Activated naive CD4-positive, alpha-beta T cell treated with anti-CD3 and anti-CD28 coated beads, Interleukin-2, amount 10 ng/mL, durations not matched to agents 7 days and 5 days (primary cell): Measurements from ENCODE around the gene RCBTB2.
"Not testable (repeated sequence)": the region's sequence is repeated elsewhere in the genome, so short reads cannot be mapped to it uniquely, and the experiment has no call there.

Source experiments
- CTCF ChIA-PET: fragments of 350-600 bp; sonication (Branson Sonifier 250); formaldehyde crosslinking; loops from one replicate; lab custom pipeline; 2021; ENCODE audit warnings: antibody characterized with exemption; lab: Charles Lee
- DNase-seq: peaks from one replicate; pipeline ENCODE4 v3.0.0-alpha.2; 2020
- H3K27ac Mint-ChIP-seq: one replicate; pipeline ENCODE4 v1.8.0; 2021; ENCODE audit warnings: mild to moderate bottlenecking, moderate library complexity, mixed read lengths
- H3K27me3 Mint-ChIP-seq: one replicate; pipeline ENCODE4 v1.8.0; 2021; ENCODE audit warnings: mild to moderate bottlenecking, mixed read lengths
- H3K36me3 Mint-ChIP-seq: one replicate; pipeline ENCODE4 v1.8.0; 2021; ENCODE audit warnings: mixed read lengths
- H3K4me1 Mint-ChIP-seq: one replicate; pipeline ENCODE4 v1.8.0; 2021; ENCODE audit warnings: mixed read lengths
- H3K4me3 Mint-ChIP-seq: one replicate; pipeline ENCODE4 v1.8.0; 2021; ENCODE audit warnings: mild to moderate bottlenecking, moderate library complexity, mixed read lengths
- H3K9me3 Mint-ChIP-seq: one replicate; pipeline ENCODE4 v1.8.0; 2021; ENCODE audit warnings: mixed read lengths

The RCBTB2 gene

GRCh38 chr13:48532506-48533499 lies at the start of gene RCBTB2:
RCBTB2 (minus strand) TSS chr13:48533080; CDS start chr13:48521939, 11,141 bp downstream.
- H3K4me1 Mint-ChIP-seq: peaks cover 47% of the 10 kb centered on the region
- H3K4me3 Mint-ChIP-seq: peak within 1 kb of the TSS; percentile 86
- peaks cover 6% of the 10 kb centered on the region for H3K27me3 Mint-ChIP-seq
- H3K27ac Mint-ChIP-seq: peak within 1 kb of the TSS; percentile 98
- CTCF ChIA-PET: interaction anchor here (0.5 to 1.6 kb wide), 6 partner anchors 20 to 134 kb away, joined by 3 to 9 read pairs (median 4); no protein-coding TSS in a partner anchor
- peaks cover 27% of the 10 kb centered on the region for H3K36me3 Mint-ChIP-seq
- peak; percentile 99 for DNase-seq
- peaks cover 16% of the 10 kb centered on the region for H3K9me3 Mint-ChIP-seq

GRCh38 chr13:48582084-48582483 lies 49.2 kb upstream of the RCBTB2 start:
- CTCF ChIA-PET: interaction anchor here (0.9 to 6.0 kb wide), 11 partner anchors 9 to 503 kb away, joined by 3 to 106 read pairs (median 4); no protein-coding TSS in a partner anchor
- Mint-ChIP-seq H3K4me3 (no peak overlapping the region), H3K36me3 (peaks cover 6% of the 10 kb centered on the region), H3K9me3 (no peaks in the 10 kb centered on the region), H3K4me1 (peaks cover 46% of the 10 kb centered on the region), H3K27me3 (peaks cover 47% of the 10 kb centered on the region), H3K27ac (no peak overlapping the region)
- no peak for DNase-seq

- Mint-ChIP-seq H3K4me3 (no peak overlapping the region), H3K27me3 (peaks cover 47% of the 10 kb centered on the region), H3K9me3 (no peaks in the 10 kb centered on the region), H3K4me1 (peaks cover 44% of the 10 kb centered on the region), H3K27ac (no peak overlapping the region), H3K36me3 (peaks cover 2% of the 10 kb centered on the region)
- DNase-seq: no peak
- CTCF ChIA-PET: interaction anchor here (0.6 to 6.0 kb wide), 26 partner anchors 8 to 503 kb away, joined by 3 to 106 read pairs (median 4); partner anchors contain the start of gene RCBTB2
These were observed 48.0 kb upstream of the RCBTB2 start for GRCh38 chr13:48580896-48581295.

GRCh38 chr13:48580185-48580803 lies 47.4 kb upstream of the RCBTB2 start:
- peaks cover 45% of the 10 kb centered on the region for H3K27me3 Mint-ChIP-seq
- CTCF ChIA-PET: interaction anchor here (0.6 to 6.0 kb wide), 40 partner anchors 9 to 502 kb away, joined by 3 to 106 read pairs (median 4); partner anchors contain the start of genes ITM2B and RCBTB2
- H3K4me3 Mint-ChIP-seq: no peak overlapping the region
- peaks cover 1% of the 10 kb centered on the region for H3K9me3 Mint-ChIP-seq
- no peak overlapping the region for H3K27ac Mint-ChIP-seq
- peaks cover 42% of the 10 kb centered on the region for H3K4me1 Mint-ChIP-seq
- peak; percentile 82 for DNase-seq
- peaks cover 4% of the 10 kb centered on the region for H3K36me3 Mint-ChIP-seq

GRCh38 chr13:48579919-48580180 lies 47.0 kb upstream of the RCBTB2 start:
- not testable (repeated sequence) for H3K4me3 Mint-ChIP-seq, H3K9me3 Mint-ChIP-seq, DNase-seq, H3K36me3 Mint-ChIP-seq, H3K27ac Mint-ChIP-seq
- H3K4me1 Mint-ChIP-seq: peaks cover 44% of the 10 kb centered on the region
- H3K27me3 Mint-ChIP-seq: peaks cover 40% of the 10 kb centered on the region
- CTCF ChIA-PET: interaction anchor here (0.7 to 6.0 kb wide), 36 partner anchors 9 to 502 kb away, joined by 3 to 106 read pairs (median 4); partner anchors contain the start of genes ITM2B and RCBTB2

GRCh38 chr13:48579165-48579918 lies 46.5 kb upstream of the RCBTB2 start:
- H3K27me3 Mint-ChIP-seq: peaks cover 36% of the 10 kb centered on the region
- H3K36me3 Mint-ChIP-seq: peaks cover 5% of the 10 kb centered on the region
- H3K9me3 Mint-ChIP-seq: peaks cover 4% of the 10 kb centered on the region
- H3K27ac Mint-ChIP-seq: no peak overlapping the region
- CTCF ChIA-PET: interaction anchor here (0.7 to 6.0 kb wide), 35 partner anchors 8 to 501 kb away, joined by 3 to 106 read pairs (median 4); partner anchors contain the start of genes ITM2B and RCBTB2
- H3K4me1 Mint-ChIP-seq: peaks cover 45% of the 10 kb centered on the region
- no peak overlapping the region for H3K4me3 Mint-ChIP-seq
- no peak for DNase-seq

GRCh38 chr13:48578516-48579164 lies 45.8 kb upstream of the RCBTB2 start:
- CTCF ChIA-PET: interaction anchor here (0.9 to 6.0 kb wide), 13 partner anchors 9 to 452 kb away, joined by 3 to 106 read pairs (median 5); no protein-coding TSS in a partner anchor
- Mint-ChIP-seq H3K36me3 (peaks cover 6% of the 10 kb centered on the region), H3K27ac (no peak overlapping the region), H3K9me3 (peaks cover 5% of the 10 kb centered on the region), H3K4me1 (peaks cover 52% of the 10 kb centered on the region), H3K4me3 (no peak overlapping the region), H3K27me3 (peaks cover 35% of the 10 kb centered on the region)
- DNase-seq: no peak

- H3K4me3 Mint-ChIP-seq: no peak overlapping the region
- CTCF ChIA-PET: interaction anchor here (0.6 to 2.8 kb wide), 3 partner anchors 175 to 421 kb away, joined by 3 to 10 read pairs (median 3); no protein-coding TSS in a partner anchor
- H3K36me3 Mint-ChIP-seq: peaks cover 9% of the 10 kb centered on the region
- H3K27ac Mint-ChIP-seq: no peak overlapping the region
- peaks cover 66% of the 10 kb centered on the region for H3K4me1 Mint-ChIP-seq
- peaks cover 8% of the 10 kb centered on the region for H3K9me3 Mint-ChIP-seq
- no peak for DNase-seq
- H3K27me3 Mint-ChIP-seq: peaks cover 14% of the 10 kb centered on the region
These were observed 43.6 kb upstream of the RCBTB2 start for GRCh38 chr13:48576448-48577010.

GRCh38 chr13:48575031-48575430 lies 42.2 kb upstream of the RCBTB2 start:
- peaks cover 8% of the 10 kb centered on the region for H3K9me3 Mint-ChIP-seq
- H3K36me3 Mint-ChIP-seq: peaks cover 9% of the 10 kb centered on the region
- CTCF ChIA-PET: interaction anchor here (1.8 to 2.8 kb wide), 2 partner anchors 13 to 174 kb away, joined by 5 to 10 read pairs; no protein-coding TSS in a partner anchor
- H3K4me3 Mint-ChIP-seq: no peak overlapping the region
- peaks cover 14% of the 10 kb centered on the region for H3K27me3 Mint-ChIP-seq
- DNase-seq: no peak
- H3K4me1 Mint-ChIP-seq: peaks cover 70% of the 10 kb centered on the region
- H3K27ac Mint-ChIP-seq: no peak overlapping the region

GRCh38 chr13:48574041-48574796 lies 41.3 kb upstream of the RCBTB2 start:
- Mint-ChIP-seq H3K4me3 (no peak overlapping the region), H3K27ac (no peak overlapping the region), H3K36me3 (peaks cover 9% of the 10 kb centered on the region), H3K4me1 (peaks cover 69% of the 10 kb centered on the region), H3K9me3 (peaks cover 8% of the 10 kb centered on the region), H3K27me3 (peaks cover 19% of the 10 kb centered on the region)
- DNase-seq: no peak
- CTCF ChIA-PET: interaction anchor here (1.6 to 2.8 kb wide), 4 partner anchors 8 to 240 kb away, joined by 5 to 10 read pairs (median 5); no protein-coding TSS in a partner anchor

GRCh38 chr13:48573213-48574007 lies 40.5 kb upstream of the RCBTB2 start:
- H3K9me3 Mint-ChIP-seq: peaks cover 8% of the 10 kb centered on the region
- no peak overlapping the region for H3K4me3 Mint-ChIP-seq
- H3K27me3 Mint-ChIP-seq: peaks cover 19% of the 10 kb centered on the region
- CTCF ChIA-PET: interaction anchor here (0.5 to 2.1 kb wide), 4 partner anchors 9 to 239 kb away, joined by 4 to 8 read pairs (median 5); no protein-coding TSS in a partner anchor
- DNase-seq: no peak
- H3K4me1 Mint-ChIP-seq: peaks cover 62% of the 10 kb centered on the region
- H3K36me3 Mint-ChIP-seq: peaks cover 9% of the 10 kb centered on the region
- no peak overlapping the region for H3K27ac Mint-ChIP-seq
